Measurements from ENCODE around the gene ZC3HAV1L.
"Not testable (repeated sequence)": the region's sequence is repeated elsewhere in the genome, so short reads cannot be mapped to it uniquely, and the experiment has no call there.

The ZC3HAV1L gene

DNA sequence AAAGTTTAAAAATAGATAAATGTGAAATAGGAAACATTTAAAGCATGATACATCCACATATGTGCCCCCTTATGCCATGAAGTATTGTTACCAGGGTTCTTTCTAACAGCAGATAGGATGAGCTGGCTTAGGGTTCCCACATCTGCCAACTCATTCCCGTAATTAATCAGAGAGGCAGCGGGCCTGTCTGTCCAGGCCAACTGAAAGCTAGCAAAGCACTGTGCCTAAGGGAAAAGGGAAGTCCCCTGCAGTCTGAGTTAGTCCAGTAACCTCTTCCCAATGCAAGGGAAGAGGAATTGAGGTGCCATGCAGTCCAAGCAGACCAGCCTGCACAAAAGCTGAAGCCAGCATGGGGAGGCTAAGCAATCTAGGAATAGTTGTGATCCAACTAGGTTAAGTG, 18.3 kb upstream of the ZC3HAV1L start:
- DNase-seq (ENCODE audit: low read depth, low spot score) = peak; percentile 32

DNA sequence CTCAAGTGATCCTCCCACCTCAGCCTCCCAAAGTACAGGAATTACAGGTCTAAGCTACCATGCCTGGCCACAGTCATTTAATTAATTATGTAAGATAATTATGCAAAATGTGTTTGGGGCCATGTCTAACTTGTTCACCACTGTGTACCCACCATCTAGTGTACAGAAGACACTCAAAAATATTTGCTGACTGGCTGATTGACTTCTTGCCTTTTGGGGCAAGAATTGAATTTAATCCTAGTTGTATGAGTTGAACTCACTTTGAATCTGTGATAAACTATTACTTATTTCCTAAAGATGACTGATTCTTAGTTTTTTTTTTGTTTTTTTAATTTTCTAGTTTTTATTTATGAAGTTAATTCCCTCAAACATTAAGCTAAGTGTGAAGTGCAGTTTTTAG, 15.8 kb upstream of the ZC3HAV1L start:
- DNase-seq (ENCODE audit: low read depth, low spot score) = no peak

DNA sequence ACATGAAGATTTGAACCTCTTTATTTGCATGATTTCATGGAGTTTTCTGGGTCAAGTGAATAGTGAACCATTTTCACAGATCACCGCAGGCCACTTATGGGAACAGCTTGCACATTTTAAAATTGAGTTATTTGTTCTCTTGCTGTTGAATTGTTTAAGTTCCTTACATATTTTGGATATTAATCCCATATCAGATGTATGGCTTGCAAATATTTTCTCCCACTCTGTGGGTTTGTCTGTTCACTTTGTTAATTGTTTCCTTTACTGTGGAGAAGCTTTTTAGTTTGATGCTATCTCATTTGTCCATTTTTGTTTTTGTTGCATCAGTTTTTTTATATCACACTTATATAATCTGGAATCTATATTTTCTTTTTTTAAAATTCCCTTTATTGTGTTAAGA, 14.1 kb upstream of the ZC3HAV1L start:
- no peak for DNase-seq (ENCODE audit: low read depth, low spot score)

DNA sequence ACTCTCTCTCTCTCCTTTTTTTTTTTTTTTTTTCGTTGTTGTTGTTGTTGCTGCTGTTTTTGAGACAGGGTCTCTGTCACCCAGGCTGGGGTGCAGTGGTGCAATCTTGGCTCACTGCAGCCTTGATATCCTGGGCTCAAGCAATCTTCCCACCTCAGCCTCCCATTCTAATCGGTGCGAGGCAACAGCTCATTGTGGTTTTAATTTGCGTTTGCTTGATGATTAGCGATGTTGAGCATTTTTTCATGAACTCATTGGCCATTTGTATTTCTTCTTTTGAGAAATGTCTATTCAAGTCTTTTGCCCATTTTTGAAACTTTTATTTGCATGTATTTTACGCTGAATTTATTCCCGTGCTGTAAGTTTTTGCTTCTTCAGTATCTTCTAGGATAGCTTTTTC, 13.3 kb upstream of the ZC3HAV1L start:
- DNase-seq (ENCODE audit: low read depth, low spot score) = no peak

DNA sequence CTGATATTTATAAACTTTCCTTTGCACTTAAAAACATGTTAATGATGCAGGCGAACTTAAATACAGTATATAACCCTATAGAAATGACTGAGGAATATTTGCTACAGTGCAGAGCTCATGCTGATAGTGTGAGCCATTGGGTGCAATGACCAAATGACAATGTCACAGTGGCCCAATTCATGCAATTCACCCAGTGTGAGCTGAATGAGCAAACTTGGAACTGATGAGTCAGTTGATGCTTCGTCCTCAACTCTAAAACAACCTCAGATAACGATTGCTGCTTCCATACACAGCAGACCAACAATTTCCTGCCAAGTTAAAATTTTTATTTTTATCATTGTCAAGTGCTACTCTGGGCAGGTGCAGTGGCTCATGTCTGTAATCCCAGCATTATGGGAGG, 12.1 kb upstream of the ZC3HAV1L start:
- no peak for DNase-seq (ENCODE audit: low read depth, low spot score)

DNA sequence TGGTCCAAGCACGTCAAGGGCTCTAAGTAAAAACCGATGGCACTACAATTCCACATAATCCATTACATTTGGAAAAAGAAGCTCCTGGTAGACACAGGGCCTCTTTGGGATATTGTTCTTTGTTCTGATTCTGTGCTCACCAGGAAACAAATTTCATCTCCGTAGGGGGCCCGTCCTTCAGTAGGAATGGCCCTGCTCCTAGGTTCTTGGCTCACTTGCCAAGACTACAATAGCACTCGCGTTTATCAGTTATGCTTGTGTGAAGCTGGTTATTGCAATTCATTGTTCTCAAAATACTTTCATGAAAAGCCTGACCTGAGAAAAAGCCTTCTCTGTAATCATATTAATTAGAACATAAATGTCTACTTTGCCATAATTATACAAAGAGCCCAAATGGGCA, 10.3 kb upstream of the ZC3HAV1L start:
- DNase-seq (ENCODE audit: low read depth, low spot score) = no peak

DNA sequence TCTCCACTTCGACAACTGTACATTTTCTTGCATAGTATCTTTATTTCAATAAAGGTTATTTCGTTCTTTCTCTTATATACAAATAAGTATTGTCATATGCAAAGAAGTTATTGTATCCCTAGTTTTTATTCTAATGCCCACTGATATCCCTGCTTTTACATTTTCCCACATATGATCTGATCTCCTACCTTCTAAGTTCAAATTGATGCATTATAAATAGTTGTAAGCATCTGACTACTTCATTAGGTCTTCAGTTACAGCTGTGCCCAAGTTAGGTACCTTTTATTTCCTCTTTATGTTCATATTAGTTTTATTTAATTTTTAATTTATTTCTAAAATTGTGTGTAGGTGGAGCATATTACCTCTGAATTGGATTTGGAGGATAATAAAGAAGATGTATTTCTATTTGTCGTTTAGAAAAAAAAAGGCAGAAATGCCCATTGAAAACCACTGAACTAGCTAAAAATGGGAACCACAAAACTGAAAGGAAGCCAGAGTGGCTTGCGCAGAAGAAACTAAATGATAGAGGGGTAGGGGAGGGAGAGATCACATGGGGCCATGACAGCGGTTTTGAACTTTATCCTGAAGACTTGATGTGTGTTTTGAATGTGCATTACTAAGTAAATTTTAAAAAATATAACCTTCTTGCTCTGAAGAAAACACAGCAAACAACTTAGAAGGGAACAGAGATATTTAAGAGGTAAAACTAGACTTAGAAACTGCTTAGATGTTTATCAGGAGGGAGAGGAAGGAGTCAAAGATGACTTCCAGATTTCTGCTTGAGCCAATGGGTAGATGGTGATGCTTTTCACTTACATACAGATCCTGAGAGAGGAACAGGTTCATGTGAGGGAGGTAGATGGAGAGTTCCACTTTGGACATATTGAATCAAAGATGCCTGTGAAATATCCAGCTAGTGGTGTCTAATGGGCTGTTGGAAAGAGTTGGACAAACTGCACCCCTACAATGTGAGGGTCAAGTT, 9.3 kb upstream of the ZC3HAV1L start:
- DNase-seq (ENCODE audit: low read depth, low spot score) = no peak

DNA sequence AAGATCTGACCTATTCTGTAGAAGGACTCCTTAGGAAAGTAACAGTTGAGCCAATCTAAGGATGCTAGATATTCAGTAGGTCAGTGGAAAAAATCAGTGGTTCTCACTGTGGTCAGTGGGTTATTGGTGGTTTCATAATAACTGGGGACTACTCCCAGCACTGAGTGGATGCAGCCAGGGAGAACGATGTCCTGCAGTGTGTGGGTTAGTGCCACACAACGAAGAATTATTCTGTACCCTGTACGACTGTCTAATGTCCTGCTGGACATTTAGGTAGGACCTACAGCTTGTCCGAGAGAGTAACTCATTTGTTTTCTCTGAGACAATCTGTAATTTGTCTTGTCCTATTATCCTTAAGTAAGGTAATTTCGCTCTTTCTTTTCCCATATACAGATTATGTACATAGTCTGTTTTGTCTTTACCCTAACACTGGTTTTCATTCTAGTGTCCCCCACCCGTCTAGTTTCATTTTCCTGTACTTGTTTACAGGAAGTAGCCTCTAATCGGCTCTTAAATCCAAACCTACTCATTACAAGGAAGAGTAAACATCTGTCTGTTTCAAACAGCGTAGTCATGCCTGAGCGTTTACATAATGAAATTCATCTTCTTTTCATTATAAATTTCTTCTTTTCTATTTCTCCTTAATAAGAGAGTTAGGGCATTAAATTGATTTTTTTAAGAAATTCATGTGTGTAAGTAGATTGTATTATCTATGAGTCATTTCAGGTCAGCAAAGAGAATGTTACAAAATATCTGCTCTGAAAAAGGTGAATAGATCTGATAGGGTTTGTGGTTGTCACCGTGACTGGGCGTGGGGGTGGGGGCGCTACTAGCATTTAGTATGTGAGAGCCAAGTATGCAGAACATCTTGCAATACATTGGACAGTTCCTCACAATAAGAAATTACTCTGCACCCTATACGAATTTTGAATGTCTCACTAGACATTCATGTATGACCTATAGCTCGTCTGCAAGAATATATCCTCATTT, 8.3 kb upstream of the ZC3HAV1L start:
- no peak for DNase-seq (ENCODE audit: low read depth, low spot score)

DNA sequence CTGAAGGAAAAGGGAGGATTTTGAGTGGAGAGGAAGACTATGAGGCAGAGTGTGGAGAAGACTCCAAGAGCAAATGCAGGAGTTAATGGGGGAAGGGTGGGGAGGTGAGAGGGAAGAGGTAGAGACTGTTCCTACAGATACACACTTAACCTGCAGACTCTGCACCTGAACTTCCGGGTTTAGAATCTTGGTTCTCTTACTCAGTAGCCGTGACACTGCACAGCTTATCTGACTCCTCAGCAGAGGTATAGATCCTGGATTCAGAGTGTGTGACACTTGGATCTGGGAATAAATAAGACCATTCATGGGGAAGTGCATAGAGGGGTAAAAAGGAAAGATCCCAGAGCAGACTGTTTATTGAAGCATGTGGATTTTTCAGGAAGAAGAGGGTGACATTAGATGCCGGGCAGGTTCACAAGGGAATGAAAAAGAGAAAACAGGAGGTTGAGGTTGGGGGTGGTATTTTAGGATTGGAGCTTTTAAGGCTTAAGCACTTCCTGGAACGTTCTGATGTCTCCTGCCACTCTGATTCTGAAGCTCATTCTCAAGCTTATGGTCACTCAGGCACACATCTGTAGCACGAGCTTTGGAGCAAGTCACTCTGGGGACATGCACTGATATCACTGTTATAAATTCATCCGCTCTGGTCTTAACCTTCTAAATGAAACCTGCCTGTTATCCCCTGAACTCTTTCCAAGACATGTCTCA, 5.7 kb upstream of the ZC3HAV1L start:
- no peak for DNase-seq (ENCODE audit: low read depth, low spot score)

DNA sequence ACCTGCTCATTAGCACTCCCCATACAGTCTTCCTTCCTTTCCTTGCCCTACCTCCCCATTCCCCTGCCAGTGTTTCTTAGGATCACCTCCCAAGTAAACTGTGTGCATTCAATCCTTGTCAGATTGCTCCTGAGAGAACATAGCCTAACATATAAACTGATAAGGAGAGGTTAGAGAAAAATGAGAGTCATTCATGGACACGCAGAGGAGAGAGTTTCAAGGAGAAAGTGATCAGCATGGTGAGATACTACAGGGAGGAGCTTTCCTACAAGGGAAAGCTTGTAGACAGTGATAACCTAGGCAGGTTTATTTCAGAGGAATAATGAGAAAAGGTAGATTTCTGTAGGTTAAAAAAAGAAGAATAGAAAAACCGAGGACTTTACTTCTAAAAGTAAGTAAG, 2.8 kb upstream of the ZC3HAV1L start:
- DNase-seq (ENCODE audit: low read depth, low spot score) = no peak

DNA sequence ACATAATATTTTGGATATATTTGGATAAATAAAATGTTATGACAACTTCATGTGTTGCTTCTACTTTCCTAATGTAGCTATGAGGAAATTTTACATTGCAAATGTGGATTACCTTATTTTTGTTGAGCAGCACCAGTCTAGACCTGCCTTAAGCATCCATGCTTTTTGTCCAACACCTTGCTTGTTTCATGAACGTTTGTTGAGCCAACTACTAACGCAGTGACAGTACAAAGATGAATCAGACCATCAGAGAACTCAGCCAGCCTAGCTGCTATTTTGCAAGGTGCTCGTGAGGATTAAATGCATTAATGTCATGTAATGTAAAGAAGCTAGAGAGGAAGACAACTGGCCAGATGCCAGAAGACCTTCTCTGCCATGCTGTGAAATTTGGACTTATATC, 1.1 kb upstream of the ZC3HAV1L start:
- no peak for DNase-seq (ENCODE audit: low read depth, low spot score)

DNA sequence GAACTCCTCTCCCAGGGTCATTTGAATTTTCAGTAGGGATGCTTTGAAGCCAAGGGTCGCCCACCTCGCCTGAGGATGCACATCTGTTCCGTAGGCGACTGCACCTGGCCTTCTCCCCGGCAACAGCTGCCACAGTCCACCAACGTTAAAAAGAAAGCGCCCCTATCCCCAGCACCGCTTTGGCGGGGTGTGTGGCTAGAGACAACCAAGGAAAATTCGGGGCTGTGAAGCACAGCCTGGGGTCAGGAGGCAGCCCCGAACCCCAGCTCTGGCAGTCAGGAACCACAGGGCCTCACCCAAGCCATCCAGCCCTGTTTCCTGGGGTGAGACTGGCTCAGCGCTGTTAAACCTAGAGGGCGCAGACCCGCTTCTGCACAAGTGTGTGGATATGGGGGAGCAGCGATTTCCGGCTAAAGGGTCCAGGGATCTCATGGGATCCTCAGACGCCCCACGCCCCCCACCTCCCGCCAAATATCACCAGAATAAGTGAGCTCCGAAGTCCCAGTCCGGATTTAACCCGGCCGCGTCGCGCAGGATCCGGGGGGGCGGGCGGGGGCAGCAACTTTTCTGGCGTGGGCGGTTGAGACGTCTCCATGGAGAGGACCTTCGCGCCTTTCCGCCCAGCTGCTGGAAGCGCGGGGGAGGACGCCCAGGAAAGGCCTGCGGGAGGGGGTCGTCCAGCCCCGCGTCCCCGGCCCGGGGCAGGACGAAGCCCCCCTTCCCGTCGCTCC, 822 bp downstream of the ZC3HAV1L start:
- DNase-seq (ENCODE audit: low read depth, low spot score) = no peak

DNA sequence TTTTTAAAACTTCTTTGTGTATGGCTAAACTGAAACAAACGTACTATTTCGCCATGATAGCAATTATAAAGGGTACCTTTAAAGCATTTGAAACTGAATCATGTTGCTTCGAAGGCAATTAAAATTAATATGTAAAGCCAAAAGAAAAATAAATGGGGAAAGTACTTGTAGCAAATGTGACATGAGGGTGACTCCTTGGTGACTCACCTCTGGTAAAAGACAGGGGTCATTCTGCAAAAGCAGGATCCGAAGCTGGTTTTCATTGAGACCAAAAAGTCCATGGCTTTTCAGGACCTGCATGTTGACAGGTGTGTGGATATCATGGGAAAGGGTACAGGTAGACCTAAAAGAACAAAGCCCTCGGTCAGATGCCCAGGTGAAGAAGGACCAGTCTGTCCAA, 1.5 kb downstream of the ZC3HAV1L start:
- DNase-seq (ENCODE audit: low read depth, low spot score) = no peak

DNA sequence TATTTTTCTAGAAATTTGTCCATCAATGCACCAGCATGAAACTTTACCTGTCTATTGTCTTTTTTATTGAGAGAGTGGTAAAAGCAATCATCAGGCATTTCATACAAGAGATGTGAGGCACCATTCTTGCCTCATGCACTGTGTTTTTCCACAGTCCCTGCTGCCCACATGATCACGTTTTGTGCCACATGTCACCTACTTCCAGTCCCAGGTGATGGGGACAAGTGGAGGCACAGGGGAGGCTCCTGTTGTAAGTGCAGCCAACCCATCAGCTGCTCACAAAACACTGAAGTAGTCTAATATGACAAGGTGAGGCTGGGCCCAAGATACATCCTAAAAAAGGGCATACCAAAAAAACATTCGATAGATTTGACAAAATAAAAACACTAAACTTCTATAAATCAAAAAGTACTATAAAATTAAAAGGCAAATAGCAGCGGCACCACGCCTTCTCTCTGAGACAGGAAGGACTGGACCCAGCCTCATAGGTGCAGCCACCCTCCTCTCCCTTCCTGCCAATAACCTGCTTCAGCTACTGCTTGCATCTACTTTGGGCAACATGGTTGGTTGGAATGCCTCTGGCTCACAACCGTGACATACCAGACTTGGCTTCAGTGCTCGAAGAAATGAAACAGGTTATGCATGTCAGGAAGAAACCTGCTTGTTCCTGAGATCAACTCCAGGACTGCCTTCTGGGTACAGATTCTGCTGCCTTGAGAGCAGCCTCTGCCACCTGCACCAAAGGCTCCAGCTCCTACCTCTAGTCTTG, 2.3 kb downstream of the ZC3HAV1L start:
- no peak for DNase-seq (ENCODE audit: low read depth, low spot score)

DNA sequence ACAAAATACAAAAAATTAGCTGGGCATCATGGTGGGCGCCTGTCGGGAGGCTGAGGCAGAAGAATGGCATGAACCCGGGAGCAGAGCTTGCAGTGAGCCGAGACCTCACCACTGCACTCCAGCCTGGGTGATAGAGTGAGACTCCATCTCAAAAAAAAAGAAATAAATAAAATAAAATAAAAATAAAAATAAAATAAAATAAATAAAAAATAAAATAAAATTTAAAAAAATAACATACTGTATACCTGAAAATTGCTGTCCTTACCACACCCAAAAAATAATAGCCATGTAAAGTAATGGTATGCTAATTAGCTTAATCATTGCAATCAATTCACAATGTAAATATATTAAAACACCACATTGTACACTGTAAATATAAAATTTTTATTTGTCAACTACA, 3.4 kb downstream of the ZC3HAV1L start:
- DNase-seq (ENCODE audit: low read depth, low spot score) = no peak

DNA sequence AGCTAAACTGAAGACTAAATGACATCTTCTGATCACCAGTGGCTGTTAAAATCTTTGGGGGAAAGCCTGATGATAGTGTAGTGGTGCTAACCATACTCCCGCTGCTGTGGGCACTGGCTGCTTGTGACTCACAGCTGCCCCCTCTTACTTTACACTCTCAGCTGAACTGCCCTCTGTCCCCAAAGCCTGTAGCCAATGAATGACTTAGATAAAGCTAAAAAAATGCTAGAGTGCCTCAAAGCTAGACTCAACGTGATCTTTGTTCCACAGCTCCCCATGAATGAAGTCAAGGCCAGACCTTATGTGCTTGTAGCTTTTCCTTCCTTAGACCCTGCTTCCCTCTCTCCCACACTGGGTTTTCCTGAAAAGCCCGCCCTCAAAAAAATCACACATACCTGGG, 6.5 kb downstream of the ZC3HAV1L start:
- DNase-seq (ENCODE audit: low read depth, low spot score) = no peak

DNA sequence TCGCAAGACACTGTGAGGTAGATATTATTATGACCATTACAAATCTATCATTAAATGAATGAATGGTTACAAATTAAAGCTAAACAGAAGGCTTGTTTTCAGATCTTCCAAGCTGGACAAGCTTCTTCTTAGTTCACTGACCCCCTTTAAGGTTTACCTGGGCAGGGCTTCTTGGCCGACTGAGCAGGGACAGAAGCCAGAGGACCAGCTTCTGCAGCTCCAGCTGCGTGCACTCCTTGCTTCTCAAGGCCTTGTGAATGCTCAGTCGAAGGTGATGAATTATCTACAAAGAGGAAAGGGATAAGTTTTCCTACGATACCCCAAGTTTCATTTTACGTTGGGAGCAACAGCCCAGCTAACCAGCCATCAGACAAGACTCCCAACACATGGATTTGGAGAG, 9.3 kb downstream of the ZC3HAV1L start:
- no peak for DNase-seq (ENCODE audit: low read depth, low spot score)

DNA sequence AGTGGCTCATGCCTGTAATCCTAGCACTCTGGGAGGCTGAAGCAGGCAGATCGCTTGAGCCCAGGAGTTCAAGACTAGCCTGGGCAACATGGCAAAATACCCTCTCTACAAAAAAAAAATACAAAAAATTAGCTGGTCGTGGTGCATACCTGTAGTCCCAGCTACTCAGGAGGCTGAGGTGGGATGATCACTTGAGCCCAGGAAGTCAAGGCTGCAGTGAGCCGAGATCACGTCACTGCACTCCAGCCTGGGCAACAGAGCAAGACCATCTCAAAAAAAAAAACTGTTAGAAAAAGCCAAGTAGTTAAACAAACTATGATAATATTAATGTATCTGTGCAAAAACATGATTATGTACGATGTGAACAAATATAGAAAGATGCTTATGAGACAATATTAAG, 10.0 kb downstream of the ZC3HAV1L start:
- DNase-seq (ENCODE audit: low read depth, low spot score) = not testable (repeated sequence)

DNA sequence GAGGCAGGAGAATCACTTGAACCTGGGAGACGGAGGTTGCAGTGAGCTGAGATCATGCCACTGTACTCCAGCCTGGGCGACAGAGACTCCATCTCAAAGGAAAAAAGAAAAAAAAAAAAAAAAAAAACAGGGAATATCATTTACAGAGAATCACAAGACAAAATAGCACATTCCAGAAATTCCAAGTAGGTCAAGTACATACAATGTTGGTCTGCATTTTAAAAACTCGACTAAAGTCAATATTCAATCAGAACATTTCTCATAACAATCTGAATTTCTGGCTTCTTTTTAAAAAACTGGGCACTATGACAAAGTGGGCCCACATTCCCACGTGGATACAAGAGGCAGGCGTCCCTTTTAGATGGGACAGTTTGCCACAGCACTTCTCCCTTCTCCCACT, 12.8 kb downstream of the ZC3HAV1L start:
- no peak for DNase-seq (ENCODE audit: low read depth, low spot score)

DNA sequence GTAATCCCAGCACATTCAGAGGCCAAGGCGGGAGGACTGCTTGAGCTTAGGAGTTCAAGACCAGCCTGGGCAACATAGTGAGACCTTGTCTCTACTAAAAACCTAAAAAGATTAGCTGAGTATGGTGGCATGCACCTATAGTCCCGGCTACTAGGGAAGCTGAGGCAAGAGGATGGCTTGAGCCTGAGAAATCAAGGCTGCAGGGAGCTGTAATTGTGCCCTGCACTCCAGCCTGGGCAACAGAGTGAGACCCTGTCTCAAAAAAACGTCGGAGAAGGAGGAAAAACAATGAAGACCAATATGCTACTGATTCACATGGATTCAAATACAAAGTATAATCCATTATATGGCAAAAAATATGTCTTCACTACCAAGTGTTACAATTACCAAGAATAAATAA, 13.6 kb downstream of the ZC3HAV1L start:
- DNase-seq (ENCODE audit: low read depth, low spot score) = no peak

Measured in ELF-1 (cell line).